NCI-H82 (cell line): ENCODE data around the gene C1QTNF1.
A peak's percentile ranks its signal among the peaks of the same experiment; 100 is the strongest.

Experiments used
- DNase-seq: peaks from one replicate; lab custom pipeline; 2025; lab: John Stamatoyannopoulos, UW

Gene C1QTNF1

GRCh38 chr17:79093270-79093669 lies 69.3 kb downstream of the C1QTNF1 start:
- no peak for DNase-seq

GRCh38 chr17:79094261-79094660 lies 70.3 kb downstream of the C1QTNF1 start:
- DNase-seq = no peak

GRCh38 chr17:79095345-79096055 lies 71.5 kb downstream of the C1QTNF1 start:
- DNase-seq = peak; percentile 59

- no peak for DNase-seq
These were observed 72.5 kb downstream of the C1QTNF1 start for GRCh38 chr17:79096477-79096876.

- DNase-seq = peak; percentile 12
These were observed 73.5 kb downstream of the C1QTNF1 start for GRCh38 chr17:79097226-79098055.

GRCh38 chr17:79098282-79098867 lies 74.4 kb downstream of the C1QTNF1 start:
- no peak for DNase-seq
